Omental fat pad (tissue), 4 donors: ENCODE data around the gene XPO6. TPM values are rescaled to one million over a fixed set of nuclear protein-coding genes. Genes with fewer than 3 reads are reported as not detected.

Source experiments
- ATAC-seq: fragments of 150-250 bp; one replicate; pipeline ENCODE4 v1.9.1; 2016; ENCODE audit warnings: mild to moderate bottlenecking, moderate library complexity; ENCODE audit not compliant: low FRiP score
- DNase-seq: peaks from one replicate; pipeline ENCODE4 v3.0.0-alpha.2; 2019; ENCODE audit warnings: low spot score
- CTCF ChIP-seq, 3 donors: fragments of 450-650 bp; IDR thresholded peaks; one replicate each; pipeline ENCODE4 v1.5.1; 2016 to 2017; ENCODE audit warnings: antibody characterized with exemption in 3 of 3, mild to moderate bottlenecking in 3 of 3, moderate library complexity in 2 of 3
- total RNA-seq, 4 donors: library from RNA; depleted of rRNA; stranded (reverse); fragments of >200 nt; gene quantifications; one replicate each; pipeline ENCODE4 v1.1.0, GENCODE V29; 2016

Gene XPO6
- total RNA-seq, 4 donors from 2014 or later, result 59.5 to 162 (median 118) TPM

GRCh38 chr16:28208131-28208530 is 3.6 kb downstream of the XPO6 start:
- DNase-seq (no peak), ATAC-seq (no peak)
- TF ChIP-seq CTCF (IDR thresholded peaks at IDR 0.05), result no peak

GRCh38 chr16:28207399-28207798 is 4.4 kb downstream of the XPO6 start:
- no peak for ATAC-seq
- no peak for DNase-seq
- no peak for TF ChIP-seq CTCF (IDR thresholded peaks at IDR 0.05)

GRCh38 chr16:28205974-28206373 is 5.8 kb downstream of the XPO6 start:
- no peak for ATAC-seq
- DNase-seq, result no peak
- no peak for TF ChIP-seq CTCF (IDR thresholded peaks at IDR 0.05)

- no peak for DNase-seq
- ATAC-seq, result no peak
- TF ChIP-seq CTCF (IDR thresholded peaks at IDR 0.05), result no peak
Measured at GRCh38 chr16:28205117-28205899, 6.5 kb downstream of the XPO6 start.

GRCh38 chr16:28204622-28205021 is 7.1 kb downstream of the XPO6 start:
- ATAC-seq (no peak), DNase-seq (no peak)
- no peak for TF ChIP-seq CTCF (IDR thresholded peaks at IDR 0.05)

- DNase-seq, result no peak
- TF ChIP-seq CTCF (IDR thresholded peaks at IDR 0.05), result no peak
- ATAC-seq, result no peak
Measured at GRCh38 chr16:28204204-28204603, 7.6 kb downstream of the XPO6 start.

GRCh38 chr16:28202147-28202746 is 9.5 kb downstream of the XPO6 start:
- no peak for DNase-seq
- TF ChIP-seq CTCF (IDR thresholded peaks at IDR 0.05), result no peak
- no peak for ATAC-seq
